GM04504 (cell line): ENCODE data around the gene MTRF1.

Experiments used
- DNase-seq: peaks from one replicate; pipeline ENCODE4 v3.0.0-alpha.2; 2012; ENCODE audit warnings: low read depth

The MTRF1 gene, protein sequence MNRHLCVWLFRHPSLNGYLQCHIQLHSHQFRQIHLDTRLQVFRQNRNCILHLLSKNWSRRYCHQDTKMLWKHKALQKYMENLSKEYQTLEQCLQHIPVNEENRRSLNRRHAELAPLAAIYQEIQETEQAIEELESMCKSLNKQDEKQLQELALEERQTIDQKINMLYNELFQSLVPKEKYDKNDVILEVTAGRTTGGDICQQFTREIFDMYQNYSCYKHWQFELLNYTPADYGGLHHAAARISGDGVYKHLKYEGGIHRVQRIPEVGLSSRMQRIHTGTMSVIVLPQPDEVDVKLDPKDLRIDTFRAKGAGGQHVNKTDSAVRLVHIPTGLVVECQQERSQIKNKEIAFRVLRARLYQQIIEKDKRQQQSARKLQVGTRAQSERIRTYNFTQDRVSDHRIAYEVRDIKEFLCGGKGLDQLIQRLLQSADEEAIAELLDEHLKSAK

GRCh38 chr13:41263261-41263971 is at the start of gene MTRF1:
Gene MTRF1, minus strand, starts transcription at chr13:41263576. Its CDS starts 2,669 bp downstream, at chr13:41260907.
- DNase-seq, result peak; percentile 49

GRCh38 chr13:41313117-41313516 is 49.7 kb upstream of the MTRF1 start:
- no peak for DNase-seq

GRCh38 chr13:41312176-41312500 is 48.8 kb upstream of the MTRF1 start:
- DNase-seq, result no peak

GRCh38 chr13:41311406-41312175 is 48.2 kb upstream of the MTRF1 start:
- no peak for DNase-seq

DNA sequence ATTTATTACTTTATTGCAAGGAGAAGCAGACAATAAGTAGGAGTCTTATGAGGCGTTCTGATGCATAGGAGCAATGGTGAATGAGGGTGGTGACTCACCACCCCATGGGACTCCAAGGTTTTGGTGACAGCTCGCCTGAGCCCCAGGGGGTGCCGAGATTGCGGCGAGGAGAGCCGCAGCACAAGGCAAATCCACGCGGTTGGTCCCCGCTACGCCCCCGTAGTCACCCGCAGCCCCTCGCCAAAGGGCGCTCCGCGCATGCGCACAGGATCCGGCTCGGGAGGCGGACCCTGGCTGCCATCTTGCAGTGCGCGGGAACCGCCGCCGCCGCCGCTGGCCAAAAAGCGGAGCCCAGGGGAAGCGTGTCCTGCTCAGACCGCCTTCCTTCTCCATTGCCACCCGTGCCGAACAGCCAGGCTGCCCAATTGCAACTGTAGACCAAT is 47.6 kb upstream of the MTRF1 start, which contains the start of gene NAA16:
NAA16 (plus strand) TSS at position 305 of the 443 bp plus-strand sequence. CDS start 262 bp downstream, outside the sequence.
- peak; percentile 70 for DNase-seq

- DNase-seq, result no peak
These were observed 44.7 kb upstream of the MTRF1 start for GRCh38 chr13:41307884-41308640.

DNA sequence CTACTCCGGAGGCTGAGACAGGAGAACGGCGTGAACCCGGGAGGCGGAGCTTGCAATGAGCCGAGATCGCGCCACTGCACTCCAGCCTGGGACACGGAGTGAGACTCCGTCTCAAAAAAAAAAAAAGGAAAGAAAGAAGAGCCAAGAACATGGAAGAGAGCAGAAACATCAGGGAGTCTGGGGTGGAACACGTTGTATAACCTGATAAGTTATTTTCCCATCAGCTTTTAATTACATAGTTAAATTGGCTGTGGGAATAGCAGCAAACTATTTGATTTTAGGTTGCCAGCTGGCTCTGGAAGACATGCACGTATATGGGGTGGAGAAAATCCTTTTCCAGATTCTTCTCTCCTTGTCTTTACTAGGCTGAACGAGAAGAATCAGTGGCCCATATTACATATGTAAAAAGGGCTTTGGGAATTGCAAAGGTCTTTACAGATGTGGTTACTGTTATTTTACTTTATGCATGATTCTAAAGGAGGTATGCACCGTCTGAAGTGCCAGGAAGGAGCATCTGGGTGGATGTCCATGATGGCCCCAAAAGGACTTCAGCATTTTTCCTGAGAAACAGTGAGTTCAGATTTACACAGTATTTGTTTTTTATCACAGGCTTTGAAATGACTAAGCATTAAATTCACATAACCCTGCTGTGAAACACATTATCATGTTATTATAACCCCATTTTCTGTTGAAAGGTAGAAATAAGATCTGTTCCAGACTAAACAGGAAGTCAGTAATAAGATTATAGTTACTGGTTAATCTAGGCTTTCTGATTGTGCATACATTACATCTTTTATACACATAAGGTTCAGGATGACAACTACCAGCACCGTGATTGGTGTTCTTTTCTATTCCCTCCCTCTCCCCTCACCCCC is 43.1 kb upstream of the MTRF1 start:
- no peak for DNase-seq

- no peak for DNase-seq
These were observed 41.2 kb upstream of the MTRF1 start for GRCh38 chr13:41304551-41304950.

DNA sequence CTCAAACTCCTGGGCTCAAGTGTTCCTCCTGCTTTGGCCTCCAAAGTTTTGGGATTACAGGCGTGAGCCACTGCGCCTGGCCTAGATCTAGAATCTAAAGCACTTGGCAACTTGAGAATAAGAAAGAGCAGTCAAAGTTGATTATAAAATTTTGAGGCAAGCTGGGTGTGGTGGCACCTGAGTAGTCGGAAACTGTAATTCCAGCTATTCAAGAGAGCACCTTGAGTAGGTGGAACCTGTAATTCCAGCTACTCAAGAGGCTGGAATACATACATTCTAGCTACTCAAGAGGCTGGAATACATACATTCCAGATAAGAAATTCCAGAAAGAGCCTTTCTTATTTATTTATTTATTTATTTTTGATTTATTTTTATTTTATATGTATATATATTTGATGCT is 39.4 kb upstream of the MTRF1 start:
- no peak for DNase-seq

DNA sequence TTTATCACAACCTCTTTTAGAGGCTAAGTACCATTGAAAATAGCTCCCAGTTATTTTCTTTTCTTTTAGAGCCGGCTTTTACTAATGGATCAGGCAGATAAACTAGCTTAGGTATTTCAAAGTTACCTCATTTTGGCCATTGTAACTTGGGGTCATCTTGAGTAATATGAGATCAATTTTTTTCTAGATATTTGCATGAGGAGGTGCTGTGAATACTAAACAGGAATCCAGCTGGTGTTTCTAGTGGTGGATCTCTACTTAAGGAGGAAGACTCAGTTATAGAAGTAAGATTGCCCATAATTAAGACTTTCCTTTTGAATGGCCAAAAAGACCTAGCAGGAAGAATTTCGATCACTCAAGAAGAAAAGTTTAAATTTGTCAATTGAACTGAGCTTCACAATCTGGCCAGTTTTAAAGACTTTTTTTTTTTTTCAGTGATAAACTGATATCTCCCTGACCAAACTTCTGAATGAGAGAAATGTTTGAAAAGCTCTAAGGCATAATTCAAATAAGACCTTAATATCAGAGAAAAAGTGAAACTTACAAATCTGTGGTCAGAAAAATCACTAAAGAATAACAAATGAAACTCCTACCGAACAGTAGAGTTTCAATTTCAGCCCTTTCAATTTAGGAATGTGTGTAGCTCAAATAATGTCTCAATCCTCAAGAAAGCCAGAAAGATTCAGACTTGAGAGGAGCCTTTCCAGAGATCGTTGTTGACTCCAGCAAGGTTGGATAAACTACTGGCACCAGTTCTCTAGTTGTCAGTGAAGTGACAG is 36.1 kb upstream of the MTRF1 start:
- DNase-seq, result no peak

- no peak for DNase-seq
These were observed 33.7 kb upstream of the MTRF1 start for GRCh38 chr13:41296879-41297646.

DNA sequence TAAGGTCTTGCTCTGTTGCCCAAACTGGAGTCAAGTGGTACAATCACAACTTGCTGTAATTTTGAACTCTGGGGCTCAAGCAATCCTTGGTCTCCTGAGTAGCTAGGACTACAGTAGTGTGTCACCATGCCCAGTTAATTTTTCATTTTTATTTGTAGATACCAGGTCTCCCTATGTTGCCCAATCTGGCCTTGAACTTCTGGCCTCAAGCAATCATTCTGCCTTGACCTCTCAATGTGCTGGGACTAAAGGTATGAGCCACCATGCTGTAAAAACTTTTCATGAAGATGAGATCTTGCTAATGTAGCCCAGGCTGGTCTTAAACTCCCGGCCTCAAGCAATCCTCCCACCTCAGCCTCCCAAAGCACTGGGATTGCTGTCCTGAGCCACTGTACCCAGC is 32.6 kb upstream of the MTRF1 start:
- no peak for DNase-seq

DNA sequence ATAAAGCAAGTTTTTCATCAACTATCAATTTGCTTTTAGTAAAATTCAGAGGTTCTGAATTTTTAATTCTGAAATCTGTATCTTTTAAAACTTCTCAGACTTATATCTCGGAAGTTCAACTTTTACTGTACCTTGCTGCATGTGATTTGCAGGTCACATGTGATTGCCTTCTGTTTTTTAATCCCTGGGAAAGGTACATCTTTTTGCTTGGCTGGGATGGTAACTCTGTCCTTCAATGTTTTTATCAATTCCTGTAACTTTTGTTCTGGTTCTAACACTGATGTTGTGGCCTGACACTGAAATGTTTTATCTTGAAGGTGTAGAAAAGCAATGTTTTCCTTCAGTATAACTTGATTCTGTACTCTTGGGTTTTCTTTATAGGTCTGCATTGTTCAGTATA is 31.5 kb upstream of the MTRF1 start:
- DNase-seq, result no peak

DNA sequence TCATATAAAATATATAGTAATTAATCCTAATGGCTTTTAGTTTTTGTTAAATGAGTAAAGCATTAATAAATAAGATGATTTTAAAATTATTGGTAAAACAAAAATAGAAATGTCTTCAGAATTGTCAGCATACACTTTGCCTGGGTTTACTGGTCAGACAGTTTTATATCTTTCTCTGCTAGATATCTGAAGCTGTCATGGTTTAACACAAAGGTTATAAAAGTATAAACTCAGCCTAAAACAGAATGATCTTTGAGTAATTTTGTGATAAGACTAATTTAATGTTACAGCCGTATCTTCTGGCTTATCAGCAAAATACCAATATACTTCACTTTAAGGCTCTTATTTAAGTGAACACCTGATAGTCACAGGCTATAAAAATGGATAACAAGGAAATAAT is 29.9 kb upstream of the MTRF1 start:
- no peak for DNase-seq

DNA sequence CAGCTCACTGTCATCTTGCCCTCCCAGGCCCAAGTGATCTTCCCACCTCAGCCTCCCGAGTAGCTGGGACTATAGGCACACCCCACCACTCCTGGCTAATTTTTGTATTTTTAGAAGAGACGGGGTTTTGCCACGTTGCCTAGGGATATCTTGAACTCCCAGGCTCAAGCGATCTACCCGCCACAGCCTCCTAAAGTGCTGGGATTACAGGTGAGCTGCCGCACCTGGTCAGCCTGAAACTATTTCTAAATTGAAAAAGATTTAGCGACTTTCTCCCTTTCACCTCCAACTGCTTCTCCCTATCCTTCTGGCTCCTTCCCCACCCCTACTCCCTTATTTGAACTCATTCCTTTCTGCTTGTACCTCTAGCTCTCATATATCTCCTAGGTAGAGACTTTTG is 27.9 kb upstream of the MTRF1 start:
- no peak for DNase-seq

DNA sequence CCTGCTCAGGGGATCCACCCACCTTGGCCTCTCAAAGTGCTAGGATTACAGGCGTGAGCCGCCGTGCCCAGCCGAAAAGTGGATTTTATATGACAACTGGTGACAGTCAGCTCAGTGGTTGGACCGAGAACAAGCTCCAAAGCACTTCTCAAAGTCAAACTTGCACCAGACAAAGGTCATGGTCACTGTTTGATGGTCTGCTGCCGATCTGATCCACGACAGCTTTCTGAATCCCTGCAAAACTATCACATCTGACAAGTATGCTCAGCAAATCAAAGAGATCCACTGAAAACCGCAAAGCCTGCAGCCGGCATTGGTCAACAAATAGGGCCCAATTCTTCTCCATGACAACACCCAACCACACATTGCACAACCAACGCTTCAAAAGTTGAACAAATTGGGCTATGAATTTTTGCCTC is 26.1 kb upstream of the MTRF1 start:
- no peak for DNase-seq

DNA sequence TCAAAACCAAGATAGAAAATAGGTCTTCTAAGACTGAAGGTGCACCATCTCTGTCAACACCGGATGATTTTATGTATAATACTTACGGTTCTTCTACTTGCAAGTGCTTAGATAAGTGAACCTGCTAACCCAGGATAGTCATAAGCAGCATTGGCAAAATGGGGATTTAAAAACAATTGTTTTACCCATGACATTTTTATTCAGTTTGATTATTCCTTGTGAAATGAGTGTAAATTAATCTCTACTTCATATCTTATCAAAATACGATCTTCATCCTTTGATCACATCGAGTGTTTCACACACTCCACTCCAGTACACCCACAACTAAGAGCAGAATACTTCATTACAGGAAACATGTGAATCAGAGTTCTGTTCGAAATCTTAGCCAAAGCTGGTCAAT is 23.0 kb upstream of the MTRF1 start:
- no peak for DNase-seq

DNA sequence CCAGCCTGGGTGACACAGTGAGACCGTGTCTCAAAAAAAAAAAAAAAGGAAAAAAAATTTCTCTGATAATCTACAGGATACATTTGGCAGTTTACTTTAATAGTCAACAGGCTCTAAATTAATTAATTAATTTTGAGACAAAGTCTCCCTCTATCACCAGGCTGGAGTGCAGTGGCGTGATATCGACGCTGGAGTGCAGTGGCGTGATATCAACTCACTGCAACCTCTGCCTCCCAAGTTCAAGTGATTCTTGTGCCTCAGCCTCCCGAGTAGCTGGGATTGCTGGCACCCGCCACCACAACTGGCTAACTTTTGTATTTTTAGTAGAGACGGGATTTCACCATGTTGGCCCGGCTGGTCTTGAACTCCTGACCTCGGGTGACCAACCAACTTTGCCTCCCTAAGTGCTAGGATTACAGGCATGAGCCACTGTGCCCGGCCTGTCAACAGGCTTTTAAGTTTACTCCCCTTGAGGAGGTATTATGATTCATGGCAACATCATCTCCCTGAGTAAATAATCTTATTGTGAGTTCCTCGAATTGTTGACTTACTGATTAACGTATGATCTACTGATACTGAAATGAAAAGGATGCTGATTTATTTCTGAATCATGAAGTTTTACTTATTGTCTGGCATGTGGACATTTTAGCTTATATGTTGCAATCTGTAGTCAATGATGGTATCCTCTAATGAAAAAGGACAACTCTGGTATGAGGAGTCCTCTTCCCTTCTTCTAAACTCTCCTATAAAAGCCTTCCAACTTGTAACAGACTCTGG is 21.3 kb upstream of the MTRF1 start:
- peak; percentile 68 for DNase-seq
